OCI-LY3 (cell line): ENCODE results near the gene FYN.

Experiments
- EZH2phosphoT487 ChIP-seq: fragments of 200-600 bp; shearing (Covaris generic); IDR thresholded peaks from 2 replicates; pipeline ENCODE4 v1.6.1; 2018; ENCODE audit warnings: antibody characterized with exemption, mixed run types, low read depth
- TF ChIP-seq, protein P1 (sequence below): fragments of 200-600, 300-600 bp; sonication (generic); IDR thresholded peaks from 2 replicates; pipeline ENCODE4 v1.5.1; 2014; ENCODE audit warnings: antibody characterized with exemption, low read length, low read depth

DNA sequence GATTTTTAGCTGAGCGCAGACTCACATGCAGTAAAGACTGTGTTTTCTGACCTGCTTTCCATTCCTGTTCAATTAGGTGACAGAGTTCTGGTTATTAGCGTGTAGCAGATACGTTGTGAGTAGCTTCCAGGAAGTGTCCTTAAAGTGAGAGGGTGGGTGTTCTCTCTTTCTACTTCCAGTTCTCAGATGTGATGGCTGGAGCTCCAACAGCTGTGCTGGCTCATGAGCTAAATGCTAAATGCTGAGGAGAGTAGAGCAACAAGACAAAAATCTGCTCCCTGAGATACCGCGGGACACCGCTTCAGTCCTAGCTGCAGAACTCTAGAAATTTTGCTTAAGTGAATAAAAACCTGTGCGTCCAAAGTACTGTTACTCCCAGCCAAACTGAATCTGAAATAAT lies 38.2 kb upstream of the FYN start:
- TF ChIP-seq, protein P1, sequence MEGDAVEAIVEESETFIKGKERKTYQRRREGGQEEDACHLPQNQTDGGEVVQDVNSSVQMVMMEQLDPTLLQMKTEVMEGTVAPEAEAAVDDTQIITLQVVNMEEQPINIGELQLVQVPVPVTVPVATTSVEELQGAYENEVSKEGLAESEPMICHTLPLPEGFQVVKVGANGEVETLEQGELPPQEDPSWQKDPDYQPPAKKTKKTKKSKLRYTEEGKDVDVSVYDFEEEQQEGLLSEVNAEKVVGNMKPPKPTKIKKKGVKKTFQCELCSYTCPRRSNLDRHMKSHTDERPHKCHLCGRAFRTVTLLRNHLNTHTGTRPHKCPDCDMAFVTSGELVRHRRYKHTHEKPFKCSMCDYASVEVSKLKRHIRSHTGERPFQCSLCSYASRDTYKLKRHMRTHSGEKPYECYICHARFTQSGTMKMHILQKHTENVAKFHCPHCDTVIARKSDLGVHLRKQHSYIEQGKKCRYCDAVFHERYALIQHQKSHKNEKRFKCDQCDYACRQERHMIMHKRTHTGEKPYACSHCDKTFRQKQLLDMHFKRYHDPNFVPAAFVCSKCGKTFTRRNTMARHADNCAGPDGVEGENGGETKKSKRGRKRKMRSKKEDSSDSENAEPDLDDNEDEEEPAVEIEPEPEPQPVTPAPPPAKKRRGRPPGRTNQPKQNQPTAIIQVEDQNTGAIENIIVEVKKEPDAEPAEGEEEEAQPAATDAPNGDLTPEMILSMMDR, result no peak
- no peak for TF ChIP-seq EZH2phosphoT487
